Mononuclear cell (primary cell): Measurements from ENCODE around the gene SLC25A34. TPM values are rescaled to one million over a fixed set of nuclear protein-coding genes. Genes with fewer than 3 reads are reported as not detected.

Experiments used
- H3K27me3 ChIP-seq: 2 replicates; pipeline ENCODE4 v1.6.0; 2011; ENCODE audit warnings: low read length, control low read depth; ENCODE audit not compliant: insufficient read depth
- H3K4me1 ChIP-seq: 2 replicates; pipeline ENCODE4 v1.5.1; 2011; ENCODE audit warnings: mild to moderate bottlenecking, low read length, control low read depth; ENCODE audit not compliant: insufficient read depth
- H3K4me3 ChIP-seq: 2 replicates; pipeline ENCODE4 v1.5.1; 2011; ENCODE audit warnings: mild to moderate bottlenecking, low read length, moderate library complexity
- H3K9me3 ChIP-seq: 2 replicates; pipeline ENCODE4 v1.5.1; 2011; ENCODE audit warnings: low read depth, mild to moderate bottlenecking, control low read depth, low read length
- total RNA-seq: library from RNA; depleted of rRNA; stranded (reverse); fragments of >200 nt; gene quantifications from one replicate; pipeline ENCODE4 v1.2.3, GENCODE V29; 2012

The SLC25A34 gene
- total RNA-seq, 1 donor = 1.0 TPM

- peaks cover 38% of the 10 kb centered on the region for H3K27me3 ChIP-seq
- peaks cover 6% of the 10 kb centered on the region for H3K4me1 ChIP-seq
These were observed 25.5 kb downstream of the SLC25A34 start for GRCh38 chr1:15761366-15762128.

GRCh38 chr1:15762546-15762945 is 26.5 kb downstream of the SLC25A34 start:
- H3K4me3 ChIP-seq = no peak overlapping the region
- no peaks in the 10 kb centered on the region for H3K9me3 ChIP-seq
- H3K4me1 ChIP-seq = peaks cover 5% of the 10 kb centered on the region
- H3K27me3 ChIP-seq = peaks cover 28% of the 10 kb centered on the region

More at GRCh38 chr1:15761366-15762128, 25.5 kb downstream of the SLC25A34 start:
- H3K4me3 ChIP-seq = no peak overlapping the region
- no peaks in the 10 kb centered on the region for H3K9me3 ChIP-seq

- Histone ChIP-seq H3K27me3 (peaks cover 17% of the 10 kb centered on the region), H3K4me1 (no peaks in the 10 kb centered on the region), H3K4me3 (no peak overlapping the region), H3K9me3 (no peaks in the 10 kb centered on the region)
These were observed 28.3 kb downstream of the SLC25A34 start for GRCh38 chr1:15764269-15764764.

- no peak overlapping the region for H3K4me3 ChIP-seq
- H3K27me3 ChIP-seq = peaks cover 14% of the 10 kb centered on the region
- no peaks in the 10 kb centered on the region for H3K9me3 ChIP-seq
- no peaks in the 10 kb centered on the region for H3K4me1 ChIP-seq
These were observed 28.8 kb downstream of the SLC25A34 start for GRCh38 chr1:15764890-15765289.

DNA sequence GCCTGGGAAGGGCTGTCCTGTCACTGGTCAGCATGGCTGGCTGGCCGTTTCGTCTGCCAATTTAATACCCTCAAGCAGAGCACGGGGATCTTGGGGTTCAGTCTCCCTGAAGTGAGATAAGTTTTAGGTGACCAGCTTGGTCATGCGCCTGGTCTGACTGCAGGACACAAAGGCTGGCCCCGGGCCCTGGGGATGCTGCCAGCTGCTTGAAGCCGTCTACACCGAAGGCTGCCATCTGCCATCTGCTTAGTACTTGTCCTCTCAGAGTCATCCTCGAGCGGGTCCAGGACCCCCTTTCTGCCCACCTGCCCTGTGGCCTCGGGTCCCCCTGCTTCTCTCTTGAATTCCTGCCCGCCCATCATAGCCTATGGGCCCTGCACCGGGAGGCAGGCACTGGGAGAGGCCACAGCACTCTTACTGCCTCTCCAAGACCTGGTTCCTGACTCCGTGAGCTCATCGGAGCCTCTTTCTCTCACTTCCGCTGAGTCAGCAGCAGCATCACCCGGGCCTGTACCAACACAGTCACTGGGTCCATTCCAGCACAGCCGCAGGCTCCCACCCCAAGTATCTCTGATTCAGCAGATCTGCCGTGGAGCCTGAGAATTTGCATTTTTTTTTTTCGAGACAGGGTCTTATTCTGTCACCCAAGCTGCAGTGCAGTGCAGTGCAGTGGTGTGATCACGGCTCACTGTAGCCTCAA is 29.6 kb downstream of the SLC25A34 start:
- Histone ChIP-seq H3K27me3 (peaks cover 11% of the 10 kb centered on the region), H3K9me3 (no peaks in the 10 kb centered on the region), H3K4me3 (no peak overlapping the region), H3K4me1 (no peaks in the 10 kb centered on the region)

GRCh38 chr1:15767941-15768340 is 31.9 kb downstream of the SLC25A34 start:
- H3K4me1 ChIP-seq = no peaks in the 10 kb centered on the region
- H3K9me3 ChIP-seq = no peaks in the 10 kb centered on the region
- no peak overlapping the region for H3K4me3 ChIP-seq
- no peaks in the 10 kb centered on the region for H3K27me3 ChIP-seq

DNA sequence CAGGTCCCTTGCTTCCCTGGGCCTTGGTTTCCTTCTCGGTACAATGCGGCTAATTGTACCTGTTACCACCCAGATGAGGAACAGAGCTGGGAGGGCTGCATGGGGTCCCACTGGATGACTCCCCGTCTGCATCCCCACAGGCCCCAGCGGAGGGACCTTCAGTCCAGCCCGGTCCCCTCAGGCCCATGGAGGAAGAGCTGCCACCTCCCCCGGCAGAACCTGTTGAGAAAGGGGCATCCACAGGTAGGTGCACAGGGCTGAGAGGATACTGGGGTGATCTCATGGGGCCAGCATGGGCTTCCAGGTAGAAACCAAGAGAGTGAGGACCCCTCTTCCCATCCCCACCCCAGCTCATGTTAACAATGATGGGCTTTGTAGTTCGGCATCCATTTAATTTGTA is 32.3 kb downstream of the SLC25A34 start:
- no peaks in the 10 kb centered on the region for H3K27me3 ChIP-seq
- H3K4me1 ChIP-seq = no peaks in the 10 kb centered on the region
- H3K9me3 ChIP-seq = no peaks in the 10 kb centered on the region
- no peak overlapping the region for H3K4me3 ChIP-seq

- Histone ChIP-seq H3K9me3 (no peaks in the 10 kb centered on the region), H3K27me3 (no peaks in the 10 kb centered on the region), H3K4me1 (no peaks in the 10 kb centered on the region), H3K4me3 (no peak overlapping the region)
These were observed 34.4 kb downstream of the SLC25A34 start for GRCh38 chr1:15770313-15770962.

DNA sequence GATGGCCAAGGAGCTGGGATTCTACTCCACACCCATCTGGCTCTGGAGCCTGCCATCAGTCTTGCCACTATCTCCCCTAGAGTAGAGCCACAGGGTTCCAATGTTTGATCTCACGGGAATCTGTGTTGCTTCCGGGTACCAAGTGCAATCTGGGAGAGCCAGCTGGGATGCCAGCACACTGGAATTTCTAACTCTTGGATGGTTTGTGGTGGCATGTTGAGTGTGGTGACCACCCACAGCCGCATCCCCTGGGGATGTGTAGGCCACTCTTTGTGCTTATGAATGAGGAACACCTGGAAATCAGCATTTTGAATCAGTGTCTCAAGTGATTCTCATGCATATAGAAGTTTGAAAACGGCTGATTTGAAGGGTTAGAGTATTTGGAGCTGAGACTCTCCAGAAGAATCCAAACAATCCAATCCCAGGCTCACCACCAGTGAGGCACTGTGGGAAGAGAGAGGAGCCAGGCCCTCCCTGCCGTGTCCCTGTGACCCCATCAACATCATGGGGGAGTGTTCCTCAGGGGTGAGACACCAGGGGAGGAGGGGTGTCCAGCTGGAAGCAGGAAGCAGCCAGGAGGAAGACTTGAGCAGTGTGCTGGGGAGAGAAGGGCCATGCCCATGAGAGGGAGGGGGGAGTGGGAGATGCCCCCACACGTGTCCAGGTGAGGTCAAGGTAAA is 35.9 kb downstream of the SLC25A34 start:
- Histone ChIP-seq H3K9me3 (no peaks in the 10 kb centered on the region), H3K4me1 (no peaks in the 10 kb centered on the region), H3K27me3 (no peaks in the 10 kb centered on the region), H3K4me3 (no peak overlapping the region)

DNA sequence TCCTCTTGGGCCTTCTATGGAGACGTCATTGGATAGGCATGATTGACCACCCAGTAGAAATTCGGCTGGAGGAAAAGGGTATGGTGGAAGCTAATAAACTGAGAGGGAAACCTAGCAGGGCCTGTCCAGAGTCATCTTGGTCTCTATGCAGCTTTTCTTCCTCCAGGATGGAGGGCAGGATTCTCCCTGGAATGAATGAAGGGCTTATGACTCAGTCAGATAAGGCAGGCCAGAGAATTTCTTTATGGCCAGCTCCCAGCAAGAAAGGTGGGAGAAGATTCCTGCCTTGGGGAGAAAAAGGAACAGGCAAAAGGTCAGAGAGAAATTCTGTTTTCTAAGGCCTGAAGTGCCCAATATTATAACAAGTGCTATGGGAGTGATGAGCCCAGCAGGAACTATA is 39.6 kb downstream of the SLC25A34 start:
- Histone ChIP-seq H3K4me3 (no peak overlapping the region), H3K9me3 (no peaks in the 10 kb centered on the region), H3K4me1 (no peaks in the 10 kb centered on the region), H3K27me3 (no peaks in the 10 kb centered on the region)

DNA sequence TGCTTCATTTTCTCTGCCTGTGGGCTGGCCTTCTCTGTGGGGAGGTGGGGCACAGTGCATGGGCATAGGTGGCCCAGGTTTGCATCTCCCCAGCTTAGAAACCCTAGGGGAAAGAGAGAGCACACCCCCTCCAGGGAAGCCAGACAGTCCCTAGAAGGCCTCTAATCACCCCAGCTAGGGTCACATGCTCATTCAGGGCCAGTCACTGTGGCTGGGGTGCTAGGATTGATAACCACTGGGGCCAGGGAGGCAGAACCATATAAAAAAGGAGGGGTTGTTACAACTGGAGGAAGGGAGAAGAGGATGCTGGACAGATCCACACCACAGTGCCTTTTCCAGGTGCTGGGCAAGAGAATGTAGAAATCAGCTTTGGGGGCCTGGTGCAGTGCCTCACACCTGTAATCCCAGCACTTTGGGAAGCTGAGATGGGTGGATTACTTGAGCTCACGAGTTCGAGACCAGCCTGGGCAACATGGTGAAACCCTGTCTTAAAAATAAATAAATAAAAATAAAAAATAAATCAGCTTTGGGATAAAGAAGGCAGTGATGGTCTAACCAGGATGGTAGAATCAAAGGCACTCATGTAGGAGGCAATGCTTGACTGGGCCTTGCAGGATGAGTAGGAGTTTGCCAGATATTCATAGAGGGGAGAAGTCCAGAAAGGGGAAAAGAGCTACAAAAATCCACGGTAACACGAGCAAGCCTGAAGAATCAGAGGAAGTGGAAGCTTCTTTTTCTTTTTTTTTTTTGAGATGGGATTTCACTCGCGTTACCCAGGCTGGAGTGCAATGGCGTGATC is 42.0 kb downstream of the SLC25A34 start:
- H3K27me3 ChIP-seq = no peaks in the 10 kb centered on the region
- H3K4me3 ChIP-seq = no peak overlapping the region
- no peaks in the 10 kb centered on the region for H3K9me3 ChIP-seq
- H3K4me1 ChIP-seq = no peaks in the 10 kb centered on the region

GRCh38 chr1:15785683-15786082 is 49.6 kb downstream of the SLC25A34 start:
- Histone ChIP-seq H3K4me3 (no peak overlapping the region), H3K27me3 (no peaks in the 10 kb centered on the region), H3K4me1 (no peaks in the 10 kb centered on the region), H3K9me3 (no peaks in the 10 kb centered on the region)

DNA sequence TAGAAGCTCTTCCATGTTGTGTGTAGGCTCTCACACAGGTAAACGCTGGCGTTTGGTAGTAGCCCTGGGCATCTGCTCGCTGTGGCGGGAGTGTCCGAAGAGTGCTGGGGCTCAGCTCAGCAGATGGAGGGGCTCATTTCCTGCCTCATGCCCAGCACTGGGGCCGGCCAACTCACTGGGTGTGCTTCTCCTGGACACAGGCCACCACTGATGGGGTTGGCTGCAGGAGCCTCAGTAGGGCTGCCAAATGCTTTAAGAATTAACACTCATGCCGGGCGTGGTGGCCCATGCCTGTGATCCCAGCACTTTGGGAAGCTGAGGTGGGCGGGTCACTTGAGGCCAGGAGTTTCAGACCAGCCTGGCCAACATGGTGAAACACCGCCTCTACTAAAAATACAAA is 50.5 kb downstream of the SLC25A34 start:
- Histone ChIP-seq H3K9me3 (no peaks in the 10 kb centered on the region), H3K4me1 (no peaks in the 10 kb centered on the region), H3K4me3 (no peak overlapping the region)

DNA sequence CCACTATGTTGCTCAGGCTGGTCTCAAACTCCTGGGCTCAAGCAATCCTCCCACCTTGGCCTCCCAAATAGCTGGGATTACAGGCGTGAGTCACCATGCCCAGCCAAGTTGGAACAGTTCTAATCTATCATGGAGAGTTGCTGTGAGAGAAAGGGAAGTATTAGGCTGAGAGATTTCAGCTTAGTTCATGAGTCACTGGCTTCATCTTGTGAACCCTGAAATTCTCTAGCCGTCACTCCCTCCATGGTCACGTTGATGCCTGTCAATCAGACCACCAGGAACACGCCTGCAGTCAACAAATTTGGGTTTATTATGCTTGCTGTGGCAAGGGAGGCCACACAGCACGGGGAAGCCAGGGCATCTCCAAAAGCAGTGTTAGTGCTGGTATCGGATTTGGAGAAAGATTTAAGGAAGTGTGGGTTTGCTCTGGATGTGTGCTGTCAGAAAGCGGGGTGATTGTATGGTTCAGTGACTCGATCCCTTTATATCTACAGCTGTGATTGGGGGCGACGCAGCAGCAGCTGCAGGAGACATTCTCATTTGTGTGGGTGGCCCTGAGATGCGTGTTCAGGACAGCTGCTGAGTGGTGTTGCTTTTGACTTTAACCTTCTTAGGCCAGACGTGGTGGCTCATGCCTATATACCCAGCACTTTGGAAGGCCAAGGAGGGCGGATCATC is 52.7 kb downstream of the SLC25A34 start:
- Histone ChIP-seq H3K9me3 (no peaks in the 10 kb centered on the region), H3K4me3 (no peak overlapping the region), H3K4me1 (no peaks in the 10 kb centered on the region), H3K27me3 (no peaks in the 10 kb centered on the region)

More for the DNA sequence above, 50.5 kb downstream of the SLC25A34 start:
- no peaks in the 10 kb centered on the region for H3K27me3 ChIP-seq
